Measurements from ENCODE around the gene GAGE1.
"Not testable (repeated sequence)": the region's sequence is repeated elsewhere in the genome, so short reads cannot be mapped to it uniquely, and the experiment has no call there.

Gene GAGE1

GRCh38 chrX:49598720-49599119 is at the start of gene GAGE1:
Gene GAGE1, plus strand, starts transcription at chrX:49599020. Its CDS starts 1,155 bp downstream, at chrX:49600175.
- DNase-seq, result not testable (repeated sequence)

- not testable (repeated sequence) for DNase-seq
Measured at GRCh38 chrX:49550989-49551388, 47.8 kb upstream of the GAGE1 start, which contains the start of gene GAGE12E. Gene GAGE12E, plus strand, starts transcription at chrX:49551289. Its CDS starts 1,155 bp downstream, at chrX:49552444.

GRCh38 chrX:49560542-49560941 is 38.3 kb upstream of the GAGE1 start, which contains the start of gene GAGE12F:
Gene GAGE12F, plus strand, starts transcription at chrX:49560842. Its CDS starts 1,155 bp downstream, at chrX:49561997.
- not testable (repeated sequence) for DNase-seq

- not testable (repeated sequence) for DNase-seq
Measured at GRCh38 chrX:49568728-49569127, 30.1 kb upstream of the GAGE1 start.

- DNase-seq, result not testable (repeated sequence)
Measured at GRCh38 chrX:49569152-49569551, 29.7 kb upstream of the GAGE1 start.

- not testable (repeated sequence) for DNase-seq
Measured at GRCh38 chrX:49570100-49570499, 28.7 kb upstream of the GAGE1 start, which contains the start of gene GAGE12G. Gene GAGE12G, plus strand, starts transcription at chrX:49570400. Its CDS starts 1,155 bp downstream, at chrX:49571555.

- DNase-seq, result not testable (repeated sequence)
Measured at GRCh38 chrX:49579649-49580048, 19.2 kb upstream of the GAGE1 start, which contains the start of gene GAGE12H. Gene GAGE12H, plus strand, starts transcription at chrX:49579949. Its CDS starts 1,155 bp downstream, at chrX:49581104.

GRCh38 chrX:49589196-49589595 is 9.6 kb upstream of the GAGE1 start, which contains the start of gene GAGE2A:
Gene GAGE2A, plus strand, starts transcription at chrX:49589496. Its CDS starts 1,155 bp downstream, at chrX:49590651.
- not testable (repeated sequence) for DNase-seq

GRCh38 chrX:49589769-49590478 is 8.9 kb upstream of the GAGE1 start:
- not testable (repeated sequence) for DNase-seq

- not testable (repeated sequence) for DNase-seq
Measured at GRCh38 chrX:49590488-49590887, 8.3 kb upstream of the GAGE1 start.

GRCh38 chrX:49610718-49611310 is 12.0 kb downstream of the GAGE1 start:
- DNase-seq, result no peak

GRCh38 chrX:49618574-49618973 is 19.8 kb downstream of the GAGE1 start:
- no peak for DNase-seq

GRCh38 chrX:49627086-49627777 is 28.4 kb downstream of the GAGE1 start:
- DNase-seq, result peak in 1 of 2 experiments; percentile 3

- DNase-seq, result no peak
Measured at GRCh38 chrX:49644991-49645637, 46.3 kb downstream of the GAGE1 start.

- no peak for DNase-seq
Measured at GRCh38 chrX:49656533-49656932, 57.7 kb downstream of the GAGE1 start.

Data from NCI-H2081 (cell line).